Thyroid gland (tissue), 4 donors: ENCODE data around the gene MAP1B.

Source experiments
- CTCF ChIP-seq, 6 experiments: fragments of 200-600 bp in 3 of 6; fragments of 450-650 bp in 3 of 6; sonication (generic) in 3 of 6; IDR thresholded peaks; one replicate each; pipeline ENCODE4 v1.5.1; 2016 to 2019; ENCODE audit warnings: antibody characterized with exemption in 6 of 6, mild to moderate bottlenecking in 2 of 6, inconsistent platforms in 1 of 6, moderate library complexity in 1 of 6
- POLR2A ChIP-seq, 2 donors: fragments of 450-650 bp; IDR thresholded peaks; one replicate each; pipeline ENCODE4 v1.6.1; 2017; ENCODE audit warnings: antibody characterized with exemption in 2 of 2, mild to moderate bottlenecking in 2 of 2, moderate library complexity in 1 of 2

GRCh38 chr5:72115296-72115695 lies 8.0 kb downstream of the MAP1B start:
- TF ChIP-seq CTCF (IDR thresholded peaks at IDR 0.05) (no peak), POLR2A (IDR thresholded peaks at IDR 0.05) (no peak)
